Measurements from ENCODE around the gene GUCY1A2. TPM values are rescaled to one million over a fixed set of nuclear protein-coding genes. Genes with fewer than 3 reads are reported as not detected.

The GUCY1A2 gene
- total RNA-seq, 1 donor from 2014 or later = 17.8 TPM

DNA sequence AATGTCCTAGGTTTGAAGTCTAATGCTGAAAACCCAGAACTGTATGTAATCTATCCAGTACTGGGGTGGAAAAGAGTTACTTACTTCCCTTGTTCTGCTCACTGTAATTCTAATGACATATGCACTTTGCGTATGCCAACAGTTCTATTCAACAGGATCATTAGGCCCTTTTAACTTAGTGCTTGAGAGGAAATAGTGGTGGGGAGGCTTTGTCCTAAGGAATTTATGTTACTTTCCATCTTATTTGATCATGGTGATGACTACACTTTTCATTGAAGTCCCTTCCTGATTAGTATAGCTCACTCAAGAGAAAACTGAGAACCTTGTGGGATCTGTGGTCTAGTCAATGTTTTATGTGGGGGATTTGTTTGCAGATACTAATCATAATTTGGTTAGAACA, 348.2 kb downstream of the GUCY1A2 start:
- Histone ChIP-seq H3K9me3 (ENCODE audit: insufficient read depth, low read depth, low read length) (no peaks in the 10 kb centered on the region), H4K20me1 (ENCODE audit: insufficient read depth, low read length) (no peaks in the 10 kb centered on the region), H3K9ac (ENCODE audit: low read length) (no peak overlapping the region), H3K27ac (ENCODE audit: low read depth, low read length) (no peak overlapping the region), H3K4me1 (ENCODE audit: insufficient read depth, low read length) (peaks cover 13% of the 10 kb centered on the region), H3K4me2 (ENCODE audit: low read length) (no peak overlapping the region), H2AFZ (ENCODE audit: low read depth, low read length) (no peak overlapping the region), H3K27me3 (ENCODE audit: insufficient read depth, low read length) (no peaks in the 10 kb centered on the region), H3K4me3 (ENCODE audit: insufficient read depth, low read depth, low read length) (no peak overlapping the region), H3K36me3 (ENCODE audit: insufficient read depth, low read length) (no peaks in the 10 kb centered on the region), H3K79me2 (ENCODE audit: insufficient read depth, low read length) (no peaks in the 10 kb centered on the region)
- Mint-ChIP-seq H3K36me3 (ENCODE audit: low read depth, unreplicated experiment) (no peaks in the 10 kb centered on the region), H3K4me1 (ENCODE audit: low read depth, unreplicated experiment) (peaks cover 20% of the 10 kb centered on the region), H3K27ac (ENCODE audit: unreplicated experiment) (no peak overlapping the region), H3K27me3 (ENCODE audit: low read depth, unreplicated experiment) (no peaks in the 10 kb centered on the region), H3K9me3 (ENCODE audit: unreplicated experiment) (no peaks in the 10 kb centered on the region), H3K4me3 (ENCODE audit: unreplicated experiment) (no peak overlapping the region)
- TF ChIP-seq CTCF (IDR thresholded peaks at IDR 0.05; ENCODE audit: insufficient read depth, low read depth, low read length) (no peak), EZH2 (IDR thresholded peaks at IDR 0.05; ENCODE audit: insufficient read depth, low read length) (no peak)
- DNase-seq (ENCODE audit: low read depth) (peak; percentile 73), FAIRE-seq (no peak)

DNA sequence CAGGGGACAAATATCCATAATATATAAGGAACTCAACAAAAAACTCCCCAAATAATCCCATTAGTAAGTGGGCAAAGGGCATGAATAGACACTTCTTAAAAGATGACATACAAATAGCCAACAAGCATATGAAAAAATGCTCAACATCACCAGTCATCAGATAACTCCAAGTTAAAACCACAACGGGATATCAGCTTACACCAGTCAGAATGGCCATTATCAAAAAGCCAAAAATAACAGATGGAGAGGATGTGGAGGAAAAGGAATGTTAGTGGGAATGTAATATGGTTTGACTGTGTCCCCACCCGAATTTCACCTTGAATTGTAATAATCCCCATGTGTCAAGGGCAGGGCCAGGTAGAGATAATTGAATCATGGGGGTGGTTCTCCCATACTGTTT, 350.1 kb downstream of the GUCY1A2 start:
- DNase-seq (ENCODE audit: low read depth) (peak; percentile 91), FAIRE-seq (peak; percentile 39)

More for the DNA sequence above, 350.1 kb downstream of the GUCY1A2 start:
- Histone ChIP-seq H3K4me1 (ENCODE audit: insufficient read depth, low read length) (peaks cover 13% of the 10 kb centered on the region), H2AFZ (ENCODE audit: low read depth, low read length) (no peak overlapping the region), H3K36me3 (ENCODE audit: insufficient read depth, low read length) (no peaks in the 10 kb centered on the region), H4K20me1 (ENCODE audit: insufficient read depth, low read length) (no peaks in the 10 kb centered on the region), H3K27ac (ENCODE audit: low read depth, low read length) (no peak overlapping the region), H3K9me3 (ENCODE audit: insufficient read depth, low read depth, low read length) (no peaks in the 10 kb centered on the region), H3K27me3 (ENCODE audit: insufficient read depth, low read length) (no peaks in the 10 kb centered on the region), H3K4me2 (ENCODE audit: low read length) (no peak overlapping the region), H3K9ac (ENCODE audit: low read length) (no peak overlapping the region), H3K79me2 (ENCODE audit: insufficient read depth, low read length) (no peaks in the 10 kb centered on the region), H3K4me3 (ENCODE audit: insufficient read depth, low read depth, low read length) (no peak overlapping the region)
- peaks cover under 1% of the 10 kb centered on the region for H3K9me3 Mint-ChIP-seq (ENCODE audit: unreplicated experiment)
- peak overlapping the region; percentile 11 for H3K27ac Mint-ChIP-seq (ENCODE audit: unreplicated experiment)
- H3K36me3 Mint-ChIP-seq (ENCODE audit: low read depth, unreplicated experiment) = no peaks in the 10 kb centered on the region
- peaks cover 20% of the 10 kb centered on the region for H3K4me1 Mint-ChIP-seq (ENCODE audit: low read depth, unreplicated experiment)
- no peak for TF ChIP-seq EZH2 (IDR thresholded peaks at IDR 0.05; ENCODE audit: insufficient read depth, low read length)
- no peak for TF ChIP-seq CTCF (IDR thresholded peaks at IDR 0.05; ENCODE audit: insufficient read depth, low read depth, low read length)
- no peak overlapping the region for H3K4me3 Mint-ChIP-seq (ENCODE audit: unreplicated experiment)
- no peaks in the 10 kb centered on the region for H3K27me3 Mint-ChIP-seq (ENCODE audit: low read depth, unreplicated experiment)

Measured in astrocyte (in vitro differentiated cells and primary cell).